HG03457 (cell line): ENCODE results near the gene LSG1.
"Not testable (repeated sequence)": the region's sequence is repeated elsewhere in the genome, so short reads cannot be mapped to it uniquely, and the experiment has no call there.

Experiments
- ATAC-seq: cut with Tn5 transposase; IDR thresholded peaks from one replicate; pipeline ENCODE4 v1.9.1; 2021; ENCODE audit warnings: moderate number of reproducible peaks; ENCODE audit not compliant: unreplicated experiment

LSG1 gene

GRCh38 chr3:194619741-194620140 is 52.2 kb downstream of the LSG1 start:
- ATAC-seq: no peak

GRCh38 chr3:194618858-194619608 is 53.0 kb downstream of the LSG1 start:
- no peak for ATAC-seq

GRCh38 chr3:194617827-194618226 is 54.2 kb downstream of the LSG1 start:
- no peak for ATAC-seq

GRCh38 chr3:194617143-194617671 is 54.8 kb downstream of the LSG1 start:
- no peak for ATAC-seq

GRCh38 chr3:194615226-194615625 is 56.8 kb downstream of the LSG1 start:
- no peak for ATAC-seq

GRCh38 chr3:194612221-194612620 is 59.8 kb downstream of the LSG1 start:
- ATAC-seq: no peak

- no peak for ATAC-seq
These were observed 61.3 kb downstream of the LSG1 start for GRCh38 chr3:194610689-194611088.

GRCh38 chr3:194609601-194610000 is 62.4 kb downstream of the LSG1 start:
- ATAC-seq: no peak

GRCh38 chr3:194608981-194609380 is 63.0 kb downstream of the LSG1 start:
- no peak for ATAC-seq

- no peak for ATAC-seq
These were observed 64.2 kb downstream of the LSG1 start for GRCh38 chr3:194607592-194608389.

GRCh38 chr3:194606941-194607340 is 65.0 kb downstream of the LSG1 start:
- ATAC-seq: no peak

GRCh38 chr3:194606163-194606562 is 65.8 kb downstream of the LSG1 start:
- ATAC-seq: no peak

GRCh38 chr3:194605314-194605713 is 66.7 kb downstream of the LSG1 start:
- not testable (repeated sequence) for ATAC-seq

GRCh38 chr3:194604837-194605236 is 67.2 kb downstream of the LSG1 start:
- ATAC-seq: no peak

GRCh38 chr3:194604126-194604525 is 67.9 kb downstream of the LSG1 start:
- ATAC-seq: no peak

- ATAC-seq: no peak
These were observed 69.3 kb downstream of the LSG1 start for GRCh38 chr3:194602669-194603171.

GRCh38 chr3:194598771-194599557 is 73.0 kb downstream of the LSG1 start:
- ATAC-seq: no peak

- no peak for ATAC-seq
These were observed 75.1 kb downstream of the LSG1 start for GRCh38 chr3:194596906-194597305.

GRCh38 chr3:194592798-194593752 is 78.9 kb downstream of the LSG1 start:
- ATAC-seq: no peak
